Hair follicular keratinocyte (primary cell): ENCODE data around the gene SPINK5. TPM values are rescaled to one million over a fixed set of nuclear protein-coding genes. Genes with fewer than 3 reads are reported as not detected.

Source experiments
- total RNA-seq: library from RNA; depleted of rRNA; stranded (reverse); fragments of >200 nt; gene quantifications from 2 replicates; pipeline ENCODE4 v1.2.3, GENCODE V29; 2015

SPINK5 gene
- total RNA-seq, result 0.95 and 1.6 TPM in 2 replicates

GRCh38 chr5:148063861-148064260 lies at the start of gene SPINK5:
Gene SPINK5 (plus strand): TSS chr5:148063980. CDS start chr5:148064045, 65 bp downstream.

GRCh38 chr5:148168246-148168645 lies 104.5 kb downstream of the SPINK5 start, which contains the start of gene SPINK14:
Gene SPINK14 (plus strand): TSS chr5:148168546. CDS start chr5:148169733, 1,187 bp downstream.

Other genes starting within 250 kb of the SPINK5 start
- not detected in 2 replicates for gene SPINK1, start 232.3 kb upstream of the SPINK5 start, total RNA-seq
- gene SCGB3A2, start 185.3 kb upstream of the SPINK5 start, total RNA-seq, result not detected in 2 replicates
- gene C5orf46, start 157.4 kb upstream of the SPINK5 start, total RNA-seq, result not detected in 2 replicates
- not detected in 2 replicates for gene SPINK14, start 104.6 kb downstream of the SPINK5 start, total RNA-seq
- gene SPINK6, start 139.1 kb downstream of the SPINK5 start, total RNA-seq, result 10.3 and 28.1 TPM in 2 replicates
- not detected in 2 replicates for gene MARCOL, start 174.5 kb downstream of the SPINK5 start, total RNA-seq
- gene SPINK13, start 204.8 kb downstream of the SPINK5 start, total RNA-seq, result not detected in 2 replicates
- 0.47 TPM in 1 of 2 replicates, not detected in the other for gene SPINK7, start 248.4 kb downstream of the SPINK5 start, total RNA-seq